ENCODE data around the gene TBK1.

- TF ChIP-seq CTCF (conservative IDR thresholded peaks at IDR 0.05 in 1 of 2, IDR thresholded peaks at IDR 0.05 in 1 of 2; ENCODE audit: extremely low read depth in 1 of 2, insufficient read depth in 1 of 2, low read depth in 1 of 2, low read length in 2 of 2) (no peak), EZH2 (IDR thresholded peaks at IDR 0.05; ENCODE audit: borderline replicate concordance, low read length) (no peak)
Measured at GRCh38 chr12:64545081-64545382, 93.1 kb downstream of the TBK1 start.
